HS-27A (cell line): ENCODE data around the gene SPRED3.
"Not testable (repeated sequence)": the region's sequence is repeated elsewhere in the genome, so short reads cannot be mapped to it uniquely, and the experiment has no call there.

Source experiments
- DNase-seq: peaks from one replicate; pipeline ENCODE4 v3.0.0-alpha.2; 2012; ENCODE audit warnings: low read depth, missing footprints

SPRED3 gene

DNA sequence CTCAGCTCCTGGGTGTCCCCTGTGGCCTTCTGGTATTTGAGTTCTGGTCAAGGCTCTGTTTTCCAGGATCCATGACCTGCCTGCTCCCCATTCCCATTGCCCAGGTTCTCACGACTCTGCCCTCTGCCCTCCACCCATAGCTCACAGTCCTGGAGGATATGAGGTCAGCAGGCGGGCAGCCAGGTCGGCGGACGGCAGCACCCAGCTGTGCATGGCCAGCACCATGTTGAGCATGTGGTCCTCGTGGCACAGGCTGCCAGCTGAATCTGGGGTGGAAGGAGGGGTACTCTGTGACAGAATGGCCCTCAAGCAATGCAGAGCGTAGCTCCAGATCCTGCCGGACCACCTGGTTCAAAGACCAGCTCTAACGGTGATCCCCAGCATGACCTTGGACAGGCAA is 32.4 kb downstream of the SPRED3 start:
- DNase-seq: no peak

GRCh38 chr19:38421856-38422255 is 33.4 kb downstream of the SPRED3 start:
- DNase-seq: no peak

DNA sequence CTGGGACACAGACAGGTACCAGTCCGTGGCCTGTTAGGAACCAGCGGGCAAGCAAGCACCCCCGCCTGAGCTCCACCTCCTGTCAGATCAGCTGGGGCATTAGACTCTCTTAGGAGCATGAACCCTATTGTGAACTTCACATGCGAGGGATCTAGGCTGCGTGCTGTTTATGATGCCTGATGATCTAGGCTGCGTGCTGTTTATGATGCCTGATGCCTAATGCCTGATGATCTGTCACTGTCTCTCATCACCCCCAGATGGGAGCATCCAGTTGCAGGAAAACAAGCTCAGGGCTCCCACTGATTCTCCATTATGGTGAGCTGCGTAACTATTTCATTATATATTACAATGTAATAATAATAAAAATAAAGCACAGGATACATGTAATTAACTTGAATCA is 33.9 kb downstream of the SPRED3 start:
- DNase-seq: no peak

- DNase-seq: no peak
Measured at GRCh38 chr19:38424272-38424671, 35.8 kb downstream of the SPRED3 start.

DNA sequence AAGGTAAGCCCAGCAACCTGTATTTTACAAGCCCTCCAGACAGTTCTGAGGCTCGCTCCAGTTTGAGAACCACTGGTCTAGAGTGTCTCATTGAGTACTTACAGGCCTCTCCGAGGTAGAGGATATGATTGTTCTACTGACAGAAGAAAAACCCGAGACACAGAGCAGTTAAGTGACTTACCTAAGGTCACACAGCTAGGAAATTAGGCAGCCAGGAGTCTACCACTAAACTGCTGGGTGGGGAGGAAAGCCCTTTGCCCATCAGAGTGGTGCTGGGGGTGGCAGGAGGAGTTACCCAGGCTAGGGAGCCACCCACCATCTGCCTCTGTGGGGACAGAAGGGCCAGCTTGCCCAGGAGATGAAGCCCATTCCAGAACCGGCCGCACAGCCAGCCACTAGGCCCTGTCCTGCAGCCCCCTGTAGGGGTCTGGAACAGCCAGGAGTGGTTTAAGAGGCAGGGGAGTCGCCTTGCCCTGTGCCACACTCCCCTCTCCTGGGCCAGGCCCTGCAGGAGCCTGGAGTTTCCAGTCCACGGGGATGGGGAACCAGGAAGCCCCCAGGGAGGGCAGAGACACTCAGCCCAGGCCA is 36.8 kb downstream of the SPRED3 start:
- DNase-seq: no peak

GRCh38 chr19:38425810-38426466 is 37.4 kb downstream of the SPRED3 start, which contains the start of gene RASGRP4:
Gene RASGRP4, minus strand, starts transcription at chr19:38426219. Its CDS starts 128 bp downstream, at chr19:38426091.
- no peak for DNase-seq

DNA sequence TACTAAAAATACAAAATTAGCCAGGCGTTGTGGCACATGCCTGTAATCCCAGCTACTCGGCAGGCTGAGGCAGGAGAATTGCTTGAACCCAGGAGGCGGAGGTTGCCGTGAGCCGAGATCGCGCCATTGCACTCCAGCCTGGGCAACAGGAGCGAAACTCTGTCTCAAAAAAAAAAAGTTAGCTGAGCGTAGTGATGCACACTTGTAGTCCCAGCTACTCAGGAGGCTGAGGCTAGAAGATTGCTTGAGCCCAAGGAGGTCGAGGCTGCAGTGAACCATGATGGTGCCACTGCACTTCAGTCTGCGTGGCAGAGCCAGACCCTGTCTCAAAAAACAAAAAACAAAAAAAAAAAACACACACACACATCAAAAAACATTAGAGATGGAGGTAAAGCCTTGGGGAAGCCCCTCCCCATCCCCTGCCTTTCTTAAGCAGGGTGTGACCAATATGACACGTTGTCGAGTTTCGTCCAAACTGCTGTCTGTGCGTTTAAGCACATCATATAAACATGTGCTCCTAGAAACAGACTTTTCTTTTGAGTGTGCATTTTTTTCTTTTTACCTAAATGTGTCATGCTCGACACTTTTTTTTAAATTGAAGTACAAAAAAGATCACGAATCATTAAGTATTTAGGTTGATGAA is 38.7 kb downstream of the SPRED3 start:
- DNase-seq: not testable (repeated sequence)

DNA sequence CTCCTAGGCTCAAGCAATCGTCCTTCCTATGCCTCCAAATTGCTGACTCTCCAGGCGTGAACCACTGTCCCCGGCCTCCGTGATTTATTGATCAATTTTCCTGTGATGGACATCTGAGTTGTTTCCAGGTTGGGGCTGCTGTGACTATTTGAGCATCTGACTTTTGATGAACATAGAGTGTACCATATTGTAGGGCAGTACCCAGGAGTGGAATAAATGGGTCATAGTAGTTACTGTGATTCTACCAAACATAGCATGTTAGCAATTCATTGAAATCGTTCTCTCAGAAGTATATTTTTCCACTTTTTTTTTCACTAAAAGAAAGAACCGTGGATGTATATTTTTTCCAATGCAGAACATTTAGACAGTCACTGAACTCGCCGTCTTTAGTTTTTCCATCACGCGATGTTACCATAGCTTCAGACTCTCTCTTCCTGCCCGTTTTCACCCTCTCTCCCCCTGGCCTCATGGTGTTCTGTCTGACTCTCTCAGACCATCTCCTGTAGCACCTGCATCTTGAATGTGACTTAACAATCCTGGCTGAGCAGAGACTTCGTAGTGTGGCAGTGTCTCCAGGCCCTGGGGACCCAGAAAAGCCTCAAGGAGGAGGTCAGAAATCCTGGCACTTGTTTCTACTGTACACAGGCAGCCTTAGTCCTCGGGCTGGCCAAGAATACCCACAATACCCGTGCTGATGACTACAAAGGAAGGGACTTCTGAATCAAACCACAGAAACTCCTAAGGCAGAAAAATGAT is 40.7 kb downstream of the SPRED3 start:
- no peak for DNase-seq

DNA sequence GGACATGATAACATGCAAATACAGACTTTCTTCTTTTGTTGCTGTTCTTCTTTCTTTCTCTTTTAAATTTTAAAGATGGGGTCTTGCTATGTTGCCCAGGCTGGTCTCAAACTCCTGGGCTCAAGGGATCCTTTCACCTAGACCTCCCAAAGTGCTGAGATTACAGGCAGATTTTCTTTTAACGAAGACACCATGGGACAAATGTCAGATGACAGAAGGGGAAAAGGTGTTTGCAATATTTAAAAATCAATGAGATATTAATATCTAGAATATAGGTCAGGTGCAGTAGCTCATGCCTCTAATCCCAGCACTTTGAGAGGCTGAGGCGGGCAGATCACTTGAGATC is 41.3 kb downstream of the SPRED3 start:
- no peak for DNase-seq

- DNase-seq: no peak
Measured at GRCh38 chr19:38430931-38431330, 42.4 kb downstream of the SPRED3 start.

GRCh38 chr19:38433268-38433733 is 44.8 kb downstream of the SPRED3 start, which contains the start of gene RYR1:
Gene RYR1, plus strand, starts transcription at chr19:38433691. Its CDS starts 139 bp downstream, at chr19:38433830.
- DNase-seq: no peak

DNA sequence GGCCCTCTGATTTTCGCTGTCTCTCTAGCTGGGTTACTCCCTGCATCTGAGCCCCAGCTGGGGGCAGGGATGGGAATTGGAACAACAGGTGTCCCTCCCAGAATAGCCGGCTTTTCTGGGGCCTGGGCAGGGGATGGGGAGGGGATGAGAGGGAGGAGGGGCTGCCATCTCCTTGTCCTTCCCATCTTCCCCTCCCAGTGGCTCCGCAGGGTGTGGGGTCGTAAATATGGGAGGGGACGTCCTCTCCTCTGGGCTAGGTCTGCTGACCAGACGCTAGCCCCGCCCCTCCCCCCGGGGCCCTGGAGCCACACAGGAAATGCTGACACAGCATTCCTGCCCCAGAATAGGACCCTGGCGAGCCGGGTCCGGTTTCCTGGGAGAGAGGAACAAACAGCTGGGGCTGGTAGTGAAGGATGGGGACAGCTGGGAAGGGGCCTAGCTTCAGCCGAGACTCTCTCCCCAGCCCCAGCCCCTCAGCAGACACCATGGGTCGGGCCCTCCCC is 46.1 kb downstream of the SPRED3 start:
- no peak for DNase-seq

- no peak for DNase-seq
Measured at GRCh38 chr19:38437295-38437694, 48.8 kb downstream of the SPRED3 start.

- DNase-seq: no peak
Measured at GRCh38 chr19:38437917-38438316, 49.4 kb downstream of the SPRED3 start.

DNA sequence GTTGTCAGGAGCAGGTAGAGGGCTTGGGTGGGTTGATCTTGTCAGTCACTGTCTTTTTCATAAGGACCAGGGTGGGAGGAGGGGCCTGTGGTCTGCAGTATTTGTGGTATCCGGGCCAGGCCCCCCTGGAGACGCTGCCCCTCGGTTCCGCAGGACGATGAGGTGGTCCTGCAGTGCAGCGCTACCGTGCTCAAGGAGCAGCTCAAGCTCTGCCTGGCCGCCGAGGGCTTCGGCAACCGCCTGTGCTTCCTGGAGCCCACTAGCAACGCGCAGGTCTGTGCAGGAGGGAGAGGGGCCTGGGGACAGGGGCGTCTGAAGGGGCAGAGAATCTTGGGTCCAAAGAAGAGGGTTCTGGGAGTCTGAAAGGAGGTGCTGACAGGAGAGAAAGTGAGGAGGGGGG is 52.1 kb downstream of the SPRED3 start:
- DNase-seq: no peak

DNA sequence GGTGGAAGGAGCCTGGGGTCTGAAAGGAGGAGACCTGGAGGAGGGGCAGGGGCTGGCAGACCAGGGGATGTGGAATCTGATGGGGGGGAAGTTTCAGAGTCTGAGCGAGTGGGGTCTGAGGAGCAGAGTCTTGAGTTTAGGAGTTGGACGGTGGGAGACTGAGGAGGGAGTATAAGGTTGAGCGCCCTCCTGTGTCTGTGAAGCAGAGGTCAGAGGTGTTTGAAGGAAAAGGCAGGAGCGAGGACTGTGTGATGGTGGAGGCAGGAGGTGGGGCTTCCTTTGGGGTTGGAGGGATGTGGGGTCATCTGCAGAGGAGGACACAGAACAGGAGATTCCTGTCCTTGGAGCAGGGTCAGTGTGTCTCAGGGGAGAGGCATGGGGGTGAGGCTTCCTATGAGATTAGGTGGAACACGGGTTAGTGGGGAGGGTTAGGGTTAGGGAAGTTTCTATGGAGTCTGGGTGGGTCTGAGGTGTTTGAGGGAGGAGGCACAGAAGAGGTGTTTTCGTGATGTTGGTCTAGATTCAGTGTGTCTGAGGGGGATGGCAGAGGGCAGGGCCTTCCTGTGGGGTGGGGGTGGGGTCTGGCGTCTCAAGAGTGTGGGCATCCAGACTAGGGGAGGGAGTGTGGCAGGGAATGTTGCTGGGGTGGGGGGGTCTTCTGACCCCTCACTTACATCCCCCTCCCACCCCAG is 53.3 kb downstream of the SPRED3 start:
- DNase-seq: no peak

GRCh38 chr19:38442736-38443135 is 54.2 kb downstream of the SPRED3 start:
- DNase-seq: no peak

- DNase-seq: no peak
Measured at GRCh38 chr19:38443458-38443999, 55.0 kb downstream of the SPRED3 start.

DNA sequence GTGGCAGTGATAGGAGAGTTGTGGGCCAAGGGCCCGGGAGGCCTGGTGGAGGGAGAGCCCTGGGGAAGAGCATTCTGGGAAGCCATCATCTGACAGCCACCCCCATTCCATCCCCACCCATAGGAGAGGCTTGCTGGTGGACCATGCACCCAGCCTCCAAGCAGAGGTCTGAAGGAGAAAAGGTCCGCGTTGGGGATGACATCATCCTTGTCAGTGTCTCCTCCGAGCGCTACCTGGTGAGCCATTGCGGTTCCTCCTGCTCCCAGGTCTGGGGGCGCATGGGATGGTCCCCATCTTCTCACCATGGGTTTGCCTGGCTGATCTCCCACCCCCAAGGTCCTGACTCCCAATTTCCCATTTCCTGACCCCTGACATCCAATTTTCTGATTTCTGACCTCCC is 55.5 kb downstream of the SPRED3 start:
- DNase-seq: no peak

- DNase-seq: no peak
Measured at GRCh38 chr19:38445362-38445761, 56.9 kb downstream of the SPRED3 start.

DNA sequence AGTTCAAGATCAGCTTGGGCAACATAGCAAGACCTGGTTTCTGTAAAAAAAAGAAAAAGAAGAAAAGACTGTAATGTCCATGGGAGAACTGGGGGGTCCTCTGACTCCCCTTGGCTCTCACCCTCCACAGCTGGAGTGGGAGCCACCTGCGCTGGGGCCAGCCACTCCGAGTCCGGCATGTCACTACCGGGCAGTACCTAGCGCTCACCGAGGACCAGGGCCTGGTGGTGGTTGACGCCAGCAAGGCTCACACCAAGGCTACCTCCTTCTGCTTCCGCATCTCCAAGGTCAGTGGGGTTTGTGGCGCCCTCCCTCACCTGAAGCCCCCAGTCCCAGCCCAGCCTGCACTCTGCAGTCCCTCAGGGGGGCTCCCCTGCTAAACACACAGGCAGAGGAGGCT is 59.7 kb downstream of the SPRED3 start:
- DNase-seq: no peak
